ENCODE data around the gene GTPBP1. TPM values are rescaled to one million over a fixed set of nuclear protein-coding genes. Genes with fewer than 3 reads are reported as not detected.
A peak's percentile ranks its signal among the peaks of the same experiment; 100 is the strongest.

GTPBP1 gene
- total RNA-seq, 1 donor from 2014 or later, result 43.3 TPM

- no peak for DNase-seq (ENCODE audit: low spot score)
- Mint-ChIP-seq H3K4me1 (ENCODE audit: low read depth) (peaks cover 37% of the 10 kb centered on the region), H3K27ac (ENCODE audit: unreplicated experiment) (peak overlapping the region; percentile 97), H3K9me3 (ENCODE audit: low read depth) (no peaks in the 10 kb centered on the region), H3K4me3 (ENCODE audit: unreplicated experiment) (peak overlapping the region; percentile 89), H3K36me3 (ENCODE audit: low read depth) (no peaks in the 10 kb centered on the region), H3K27me3 (ENCODE audit: low read depth) (no peaks in the 10 kb centered on the region)
- no peak for TF ChIP-seq CTCF (IDR thresholded peaks at IDR 0.05)
These were observed 557 bp downstream of the GTPBP1 start for GRCh38 chr22:38706101-38706900.

- Mint-ChIP-seq H3K9me3 (ENCODE audit: low read depth) (no peaks in the 10 kb centered on the region), H3K27ac (ENCODE audit: unreplicated experiment) (peak overlapping the region; percentile 97), H3K4me3 (ENCODE audit: unreplicated experiment) (peak overlapping the region; percentile 89), H3K27me3 (ENCODE audit: low read depth) (no peaks in the 10 kb centered on the region), H3K4me1 (ENCODE audit: low read depth) (peaks cover 36% of the 10 kb centered on the region), H3K36me3 (ENCODE audit: low read depth) (no peaks in the 10 kb centered on the region)
- no peak for DNase-seq (ENCODE audit: low spot score)
- no peak for TF ChIP-seq CTCF (IDR thresholded peaks at IDR 0.05)
These were observed 1.1 kb downstream of the GTPBP1 start for GRCh38 chr22:38706901-38707195.

- TF ChIP-seq CTCF (IDR thresholded peaks at IDR 0.05), result no peak
- H3K9me3 Mint-ChIP-seq (ENCODE audit: low read depth), result no peaks in the 10 kb centered on the region
- DNase-seq (ENCODE audit: low spot score), result no peak
- peak overlapping the region; percentile 89 for H3K4me3 Mint-ChIP-seq (ENCODE audit: unreplicated experiment)
- H3K27me3 Mint-ChIP-seq (ENCODE audit: low read depth), result no peaks in the 10 kb centered on the region
- H3K4me1 Mint-ChIP-seq (ENCODE audit: low read depth), result peaks cover 40% of the 10 kb centered on the region
- H3K36me3 Mint-ChIP-seq (ENCODE audit: low read depth), result no peaks in the 10 kb centered on the region
- H3K27ac Mint-ChIP-seq (ENCODE audit: unreplicated experiment), result peak overlapping the region; percentile 97
These were observed 1.6 kb downstream of the GTPBP1 start for GRCh38 chr22:38707346-38707745.

GRCh38 chr22:38707984-38708383 lies 2.2 kb downstream of the GTPBP1 start:
- Mint-ChIP-seq H3K36me3 (ENCODE audit: low read depth) (no peaks in the 10 kb centered on the region), H3K9me3 (ENCODE audit: low read depth) (no peaks in the 10 kb centered on the region), H3K27ac (ENCODE audit: unreplicated experiment) (peak overlapping the region; percentile 97), H3K4me1 (ENCODE audit: low read depth) (peaks cover 47% of the 10 kb centered on the region), H3K27me3 (ENCODE audit: low read depth) (no peaks in the 10 kb centered on the region), H3K4me3 (ENCODE audit: unreplicated experiment) (no peak overlapping the region)
- no peak for TF ChIP-seq CTCF (IDR thresholded peaks at IDR 0.05)
- DNase-seq (ENCODE audit: low spot score), result no peak

GRCh38 chr22:38709306-38709705 lies 3.6 kb downstream of the GTPBP1 start:
- Mint-ChIP-seq H3K4me1 (ENCODE audit: low read depth) (peaks cover 56% of the 10 kb centered on the region), H3K4me3 (ENCODE audit: unreplicated experiment) (no peak overlapping the region), H3K9me3 (ENCODE audit: low read depth) (no peaks in the 10 kb centered on the region), H3K36me3 (ENCODE audit: low read depth) (peaks cover 3% of the 10 kb centered on the region), H3K27me3 (ENCODE audit: low read depth) (no peaks in the 10 kb centered on the region), H3K27ac (ENCODE audit: unreplicated experiment) (no peak overlapping the region)
- no peak for TF ChIP-seq CTCF (IDR thresholded peaks at IDR 0.05)
- DNase-seq (ENCODE audit: low spot score), result no peak

All from chondrocyte (in vitro differentiated cells).